Activated CD4-positive, alpha-beta T cell treated with anti-CD3 and anti-CD28 coated beads for 36 hours (primary cell): ENCODE data around the gene ANO9. TPM values are rescaled to one million over a fixed set of nuclear protein-coding genes. Genes with fewer than 3 reads are reported as not detected.
A peak's percentile ranks its signal among the peaks of the same experiment; 100 is the strongest.
"Not testable (repeated sequence)": the region's sequence is repeated elsewhere in the genome, so short reads cannot be mapped to it uniquely, and the experiment has no call there.

Experiments used
- ATAC-seq: fragments of 200-7000 bp; cut with Tn5 transposase; one replicate; pipeline ENCODE4 v1.10.0; 2021; ENCODE audit warnings: mild to moderate bottlenecking, moderate library complexity
- CTCF ChIA-PET: fragments of 350-600 bp; sonication (Branson Sonifier 250); formaldehyde crosslinking; loops from one replicate; lab custom pipeline; 2021; ENCODE audit warnings: antibody characterized with exemption; lab: Charles Lee
- POLR2A ChIA-PET: fragments of 350-600 bp; sonication (Branson Sonifier 250); formaldehyde crosslinking; loops from one replicate; lab custom pipeline; 2021; ENCODE audit warnings: antibody characterized with exemption, inconsistent platforms; lab: Charles Lee
- DNase-seq: peaks from one replicate; pipeline ENCODE4 v3.0.0-alpha.2; 2020
- H3K27ac Mint-ChIP-seq: one replicate; pipeline ENCODE4 v1.8.0; 2021; ENCODE audit warnings: mixed read lengths
- H3K27me3 Mint-ChIP-seq: one replicate; pipeline ENCODE4 v1.8.0; 2021; ENCODE audit warnings: mixed read lengths
- H3K36me3 Mint-ChIP-seq: one replicate; pipeline ENCODE4 v1.8.0; 2021; ENCODE audit warnings: low read depth, mixed read lengths
- H3K4me1 Mint-ChIP-seq: one replicate; pipeline ENCODE4 v1.8.0; 2021; ENCODE audit warnings: mixed read lengths
- H3K4me3 Mint-ChIP-seq: one replicate; pipeline ENCODE4 v1.8.0; 2021; ENCODE audit warnings: mild to moderate bottlenecking, moderate library complexity, mixed read lengths
- H3K9me3 Mint-ChIP-seq: one replicate; pipeline ENCODE4 v1.8.0; 2021; ENCODE audit warnings: low read depth, mixed read lengths
- intact Hi-C, 2 experiments: fragments of 100-400 bp; cut with DNase I in 1 of 2; cut with micrococcal nuclease in 1 of 2; formaldehyde crosslinking; loops; one replicate each; pipeline versions ENCODE4 v1.14.2 to v1.15.1; 2022 to 2024; cut with DNase I, micrococcal nuclease
- total RNA-seq, 2 experiments: library from RNA; stranded (reverse); gene quantifications; one replicate each; pipeline ENCODE4 v1.2.3, GENCODE V29; 2021

The ANO9 gene
- total RNA-seq, 2 experiments from 2014 or later: 31.7 to 38.8 TPM

DNA sequence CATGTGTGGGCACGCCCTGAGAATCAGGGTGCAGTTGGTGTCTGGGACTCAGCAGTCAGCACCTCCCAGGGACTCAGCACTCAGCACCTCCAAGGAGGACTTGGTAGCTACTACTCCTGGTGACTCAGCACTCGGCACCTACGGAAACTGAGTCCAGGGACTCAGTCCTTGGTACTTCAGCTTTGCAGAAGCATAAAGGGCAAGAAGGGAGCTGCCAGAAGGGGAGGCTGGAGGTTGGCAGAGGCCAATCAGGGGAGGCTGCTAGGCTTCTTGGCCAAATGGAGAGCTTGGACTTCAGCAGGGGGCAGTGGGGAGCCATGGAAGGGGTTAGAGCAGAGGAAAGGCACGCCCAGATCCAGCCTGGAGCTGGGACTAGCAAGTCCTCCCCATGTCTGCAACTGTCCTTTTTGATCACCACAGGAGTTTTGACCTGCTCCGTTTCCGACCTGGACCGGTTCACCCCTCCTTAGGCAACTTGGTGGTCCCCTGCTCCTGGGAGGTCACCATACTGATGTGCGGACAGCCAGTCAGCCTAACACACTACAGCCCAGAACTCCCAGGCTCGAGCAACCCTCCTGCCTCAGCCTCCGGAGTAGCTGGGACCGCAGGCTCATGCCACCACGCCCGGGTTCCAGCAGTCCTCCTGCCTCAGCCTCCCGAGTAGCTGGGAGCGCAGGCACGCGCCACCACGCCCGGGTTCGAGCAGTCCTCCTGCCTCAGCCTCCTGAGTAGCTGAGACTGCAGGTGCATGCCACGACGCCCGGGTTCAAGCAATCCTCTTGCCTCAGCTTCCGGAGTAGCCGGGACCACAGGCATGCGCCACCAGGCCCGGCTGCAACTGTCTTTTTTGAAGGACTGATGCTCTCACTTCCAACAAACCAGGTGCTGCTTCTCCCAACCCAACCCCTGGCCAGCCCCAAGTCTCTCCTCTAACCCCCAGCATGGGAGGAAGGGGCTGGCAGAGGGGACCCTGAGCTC, 1.5 kb downstream of the ANO9 start:
- peaks cover 3% of the 10 kb centered on the region for H3K27me3 Mint-ChIP-seq
- no peaks in the 10 kb centered on the region for H3K9me3 Mint-ChIP-seq
- no peak overlapping the region for H3K27ac Mint-ChIP-seq
- ATAC-seq (no peak), DNase-seq (peak; percentile 48)
- ChIA-PET POLR2A (interaction anchor here (0.5 to 0.6 kb wide), 2 partner anchors 76 to 152 kb away, joined by 3 read pairs; partner anchors contain the start of gene PGGHG), CTCF (interaction anchor here (0.5 to 1.4 kb wide), 2 partner anchors 9 to 29 kb away, joined by 3 to 4 read pairs; no protein-coding TSS in a partner anchor)
- no peaks in the 10 kb centered on the region for H3K36me3 Mint-ChIP-seq
- H3K4me3 Mint-ChIP-seq: peak overlapping the region; percentile 66
- peaks cover 13% of the 10 kb centered on the region for H3K4me1 Mint-ChIP-seq
- intact Hi-C loops: no loop called here

DNA sequence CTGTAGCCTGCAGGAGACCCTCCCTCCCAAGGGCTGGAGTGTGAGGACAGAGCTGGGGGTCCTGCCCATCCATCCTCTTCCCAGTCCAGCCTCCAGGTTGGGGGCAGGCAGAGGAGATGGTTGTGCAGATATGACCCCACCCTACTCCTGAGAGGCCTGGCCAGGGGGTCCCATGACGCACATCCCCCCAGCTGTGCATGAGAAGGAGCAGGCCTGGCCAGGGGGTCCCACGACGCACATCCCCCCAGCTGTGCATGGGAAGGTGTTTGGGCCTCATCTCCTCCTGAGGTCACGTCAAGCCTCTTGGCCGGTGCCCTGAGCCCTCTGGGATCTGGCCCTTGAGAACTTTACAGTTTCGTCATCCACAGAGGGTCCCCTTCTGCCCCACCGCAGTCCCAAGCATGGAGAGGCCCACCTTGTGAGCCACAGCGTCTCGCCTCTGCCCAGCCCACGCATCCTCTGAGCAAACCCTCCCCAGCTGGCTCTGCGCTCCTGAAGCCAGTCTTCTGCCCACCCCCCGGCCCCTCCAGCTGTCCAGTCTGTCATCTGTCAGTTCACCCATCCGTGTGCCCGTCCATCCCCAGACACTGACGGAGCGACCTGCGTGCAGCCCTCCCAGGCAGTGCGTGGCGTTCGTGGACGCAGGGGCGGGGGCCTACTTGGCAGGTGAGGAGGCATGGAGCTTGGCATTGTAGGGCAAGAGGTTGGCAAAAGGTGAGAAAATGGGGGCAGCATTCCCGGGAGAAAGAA, 2.3 kb downstream of the ANO9 start:
- CTCF ChIA-PET: interaction anchor here (1.4 kb wide), 1 partner anchor 10 kb away, joined by 4 read pairs; no protein-coding TSS in a partner anchor
- no peak overlapping the region for H3K4me3 Mint-ChIP-seq
- peaks cover 13% of the 10 kb centered on the region for H3K4me1 Mint-ChIP-seq

DNA sequence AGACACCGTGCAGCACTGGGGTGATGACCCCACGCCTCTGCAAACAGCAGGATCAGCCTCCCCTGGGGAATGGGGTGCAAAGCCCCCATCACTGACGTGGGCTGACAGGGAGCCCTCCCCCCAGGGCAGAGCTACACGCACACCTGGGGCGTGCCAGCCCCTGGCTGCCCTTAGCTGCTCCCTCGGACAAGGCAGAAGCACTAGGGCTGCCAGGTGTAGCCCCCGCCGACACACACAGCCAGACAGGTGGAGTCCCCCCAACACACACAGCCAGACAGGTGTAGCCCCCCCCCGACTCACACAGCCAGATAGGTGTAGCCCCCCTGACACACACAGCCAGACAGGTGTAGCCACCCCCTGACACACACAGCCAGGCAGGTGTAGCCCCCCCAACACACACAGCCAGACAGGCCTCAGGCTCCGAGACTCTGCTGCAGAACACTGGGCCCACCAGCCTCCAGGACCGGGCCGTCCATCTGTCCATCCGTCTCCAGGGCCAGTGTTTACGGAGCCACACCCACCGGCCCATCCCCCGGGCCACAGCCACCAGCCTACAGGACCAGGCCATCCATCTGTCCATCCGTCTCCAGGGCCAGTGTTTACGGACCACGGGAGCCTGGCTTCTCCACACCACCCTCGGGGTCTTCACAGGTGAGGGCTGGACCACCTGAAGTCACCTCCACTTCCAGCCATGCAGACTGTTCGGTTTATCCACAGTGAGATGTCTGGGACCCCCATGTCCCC, 3.5 kb downstream of the ANO9 start:
- POLR2A ChIA-PET: no interaction called here
- H3K27me3 Mint-ChIP-seq: no peaks in the 10 kb centered on the region
- intact Hi-C loops: no loop called here
- DNase-seq: no peak
- no peaks in the 10 kb centered on the region for H3K9me3 Mint-ChIP-seq
- H3K36me3 Mint-ChIP-seq: no peaks in the 10 kb centered on the region
- H3K27ac Mint-ChIP-seq: no peak overlapping the region
- peaks cover 13% of the 10 kb centered on the region for H3K4me1 Mint-ChIP-seq
- no peak for ATAC-seq
- H3K4me3 Mint-ChIP-seq: no peak overlapping the region
- CTCF ChIA-PET: no interaction called here

More for the DNA sequence above, 2.3 kb downstream of the ANO9 start:
- ATAC-seq (no peak), DNase-seq (no peak)
- intact Hi-C loops: no loop called here
- POLR2A ChIA-PET: interaction anchor here (0.6 kb wide), 1 partner anchor 75 kb away, joined by 3 read pairs; no protein-coding TSS in a partner anchor
- Mint-ChIP-seq H3K9me3 (no peaks in the 10 kb centered on the region), H3K36me3 (no peaks in the 10 kb centered on the region), H3K27me3 (peaks cover 3% of the 10 kb centered on the region), H3K27ac (no peak overlapping the region)

DNA sequence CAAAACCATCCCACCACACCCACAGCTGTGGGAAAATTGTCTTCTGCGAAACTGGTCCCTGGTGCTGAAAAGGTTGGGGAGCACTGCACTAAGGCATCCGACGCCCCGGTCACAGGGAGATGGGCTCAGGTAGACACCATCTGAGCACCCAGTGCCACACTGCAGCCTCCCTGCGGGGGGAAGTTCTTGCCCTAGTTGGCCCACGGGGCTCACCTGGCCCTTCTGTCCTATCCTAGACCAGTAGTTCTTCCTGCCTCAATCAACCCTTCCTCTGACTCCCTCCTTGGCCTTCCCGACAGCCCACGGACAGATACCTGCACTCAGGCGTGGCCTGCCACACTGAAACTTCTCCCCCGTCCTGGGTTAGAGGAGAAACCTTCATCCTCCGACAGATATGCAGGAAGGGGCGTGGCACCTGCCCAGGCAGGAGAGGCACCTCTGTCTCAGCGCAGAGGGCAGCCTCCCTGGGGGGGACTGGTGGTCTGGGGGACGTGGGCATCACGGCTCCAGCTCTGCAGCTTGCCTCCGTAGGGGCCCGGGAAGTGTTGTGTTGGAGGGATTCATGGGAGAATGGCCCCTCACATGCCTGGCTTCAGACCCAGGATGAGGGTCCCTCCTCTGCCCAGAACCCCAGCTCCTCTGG, 4.5 kb downstream of the ANO9 start:
- ChIA-PET CTCF (no interaction called here), POLR2A (no interaction called here)
- no peak for ATAC-seq
- H3K36me3 Mint-ChIP-seq: no peaks in the 10 kb centered on the region
- no peak overlapping the region for H3K27ac Mint-ChIP-seq
- peaks cover 13% of the 10 kb centered on the region for H3K4me1 Mint-ChIP-seq
- H3K9me3 Mint-ChIP-seq: no peaks in the 10 kb centered on the region
- no peaks in the 10 kb centered on the region for H3K27me3 Mint-ChIP-seq
- no peak overlapping the region for H3K4me3 Mint-ChIP-seq
- DNase-seq: no peak
- intact Hi-C loops: no loop called here

DNA sequence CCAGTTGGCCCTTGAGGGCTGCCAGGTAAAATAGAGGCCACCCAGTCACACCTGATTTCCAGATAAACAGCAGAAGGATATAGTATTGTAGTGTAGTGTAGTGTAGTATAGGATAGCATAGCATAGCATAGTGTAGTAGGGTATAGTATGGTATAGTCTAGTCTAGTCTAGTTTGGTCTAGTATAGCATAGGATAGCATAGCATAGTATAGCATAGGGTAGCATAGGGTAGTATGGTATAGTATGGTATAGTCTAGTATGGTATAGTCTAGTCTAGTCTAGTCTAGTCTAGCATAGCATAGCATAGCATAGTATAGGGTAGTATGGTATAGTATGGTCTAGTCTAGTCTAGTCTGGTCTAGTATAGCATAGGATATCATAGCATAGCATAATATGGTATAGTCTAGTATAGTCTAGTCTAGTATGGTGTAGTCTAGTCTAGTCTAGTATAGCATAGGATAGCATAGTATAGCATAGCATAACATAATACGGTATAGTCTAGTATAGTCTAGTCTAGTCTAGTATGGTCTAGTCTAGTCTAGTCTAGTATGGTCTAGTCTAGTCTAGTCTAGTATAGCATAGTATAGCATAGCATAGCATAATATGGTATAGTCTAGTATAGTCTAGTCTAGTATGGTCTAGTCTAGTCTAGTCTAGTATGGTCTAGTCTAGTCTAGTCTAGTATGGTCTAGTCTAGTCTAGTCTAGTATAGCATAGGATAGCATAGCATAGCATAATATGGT, 6.6 kb downstream of the ANO9 start:
- H3K27ac Mint-ChIP-seq, H3K4me3 Mint-ChIP-seq, H3K36me3 Mint-ChIP-seq, intact Hi-C loops, CTCF ChIA-PET, H3K27me3 Mint-ChIP-seq, POLR2A ChIA-PET, H3K4me1 Mint-ChIP-seq, DNase-seq, H3K9me3 Mint-ChIP-seq: not testable (repeated sequence)
- peak; percentile 13 for ATAC-seq

DNA sequence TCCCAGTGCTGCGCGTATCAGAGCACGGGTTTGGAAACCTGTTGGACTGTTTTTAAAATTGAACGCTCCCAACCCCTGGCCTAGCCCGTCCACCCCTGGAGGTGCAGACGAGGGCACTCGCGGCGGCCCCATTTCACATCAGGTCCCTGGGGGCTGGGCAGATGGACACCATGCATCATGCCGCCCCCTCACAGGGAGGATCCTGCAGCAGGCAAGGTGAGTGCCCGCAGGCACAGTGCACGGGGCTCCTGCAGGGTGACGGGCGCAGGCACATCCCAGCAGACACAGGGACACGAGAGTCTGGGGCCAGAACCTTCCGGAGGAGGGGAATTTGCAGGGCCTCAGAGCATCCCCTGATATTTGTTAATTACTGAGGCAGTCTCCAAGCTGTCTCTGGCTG, 7.3 kb downstream of the ANO9 start:
- Mint-ChIP-seq H3K4me1 (no peaks in the 10 kb centered on the region), H3K27ac (no peak overlapping the region), H3K27me3 (no peaks in the 10 kb centered on the region), H3K36me3 (no peaks in the 10 kb centered on the region), H3K4me3 (no peak overlapping the region), H3K9me3 (no peaks in the 10 kb centered on the region)
- ChIA-PET CTCF (no interaction called here), POLR2A (no interaction called here)
- ATAC-seq (no peak), DNase-seq (no peak)
- intact Hi-C loops: no loop called here

DNA sequence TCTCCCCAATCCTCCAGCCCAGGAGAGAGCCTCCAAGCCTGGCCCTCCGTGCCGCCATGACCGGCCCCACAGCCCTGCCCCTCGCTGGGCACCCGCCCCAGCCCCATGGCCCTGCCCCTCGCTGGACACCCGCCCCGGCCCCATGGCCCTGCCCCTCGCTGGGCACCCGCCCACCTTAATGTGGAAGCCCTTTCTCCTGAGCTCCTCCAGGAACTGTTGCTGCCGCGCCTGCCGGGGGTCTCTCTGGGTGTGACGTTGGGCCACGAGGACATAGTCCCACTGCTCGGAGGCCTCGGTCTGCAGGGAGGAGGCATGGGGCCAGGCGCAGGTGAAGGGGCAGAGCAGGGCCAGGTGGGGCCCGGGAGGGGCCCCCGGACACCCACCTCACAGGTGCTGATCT, 8.2 kb downstream of the ANO9 start:
- peaks cover 3% of the 10 kb centered on the region for H3K36me3 Mint-ChIP-seq
- CTCF ChIA-PET: no interaction called here
- H3K4me1 Mint-ChIP-seq: no peaks in the 10 kb centered on the region
- POLR2A ChIA-PET: no interaction called here
- ATAC-seq: no peak
- H3K4me3 Mint-ChIP-seq: no peak overlapping the region
- H3K9me3 Mint-ChIP-seq: no peaks in the 10 kb centered on the region
- DNase-seq: no peak
- no peak overlapping the region for H3K27ac Mint-ChIP-seq
- intact Hi-C loops: no loop called here
- no peaks in the 10 kb centered on the region for H3K27me3 Mint-ChIP-seq

DNA sequence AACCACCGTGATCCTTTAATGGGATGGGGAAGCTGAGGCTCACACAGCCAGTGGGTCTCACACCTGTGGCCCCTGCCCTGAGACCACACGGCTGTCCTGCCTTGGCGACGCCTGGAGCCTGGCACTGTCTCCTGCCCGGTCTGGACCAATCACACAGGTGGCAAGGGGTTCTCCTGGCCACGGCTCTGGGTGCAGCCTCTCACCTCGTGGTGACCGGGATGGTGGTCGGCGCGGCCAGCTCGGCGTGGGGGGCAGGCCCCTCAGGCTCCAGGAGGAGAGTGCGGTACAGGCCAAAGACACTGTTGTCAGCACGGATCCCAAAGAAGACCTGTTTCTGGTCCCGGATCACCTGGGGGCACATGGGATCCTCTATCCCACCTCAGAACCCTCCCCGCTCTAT, 8.7 kb downstream of the ANO9 start:
- no peak for DNase-seq
- ATAC-seq: no peak
- Mint-ChIP-seq H3K9me3 (no peaks in the 10 kb centered on the region), H3K27me3 (no peaks in the 10 kb centered on the region), H3K27ac (no peak overlapping the region), H3K36me3 (peaks cover 3% of the 10 kb centered on the region), H3K4me3 (no peak overlapping the region), H3K4me1 (no peaks in the 10 kb centered on the region)
- ChIA-PET POLR2A (no interaction called here), CTCF (no interaction called here)
- intact Hi-C loops: no loop called here

DNA sequence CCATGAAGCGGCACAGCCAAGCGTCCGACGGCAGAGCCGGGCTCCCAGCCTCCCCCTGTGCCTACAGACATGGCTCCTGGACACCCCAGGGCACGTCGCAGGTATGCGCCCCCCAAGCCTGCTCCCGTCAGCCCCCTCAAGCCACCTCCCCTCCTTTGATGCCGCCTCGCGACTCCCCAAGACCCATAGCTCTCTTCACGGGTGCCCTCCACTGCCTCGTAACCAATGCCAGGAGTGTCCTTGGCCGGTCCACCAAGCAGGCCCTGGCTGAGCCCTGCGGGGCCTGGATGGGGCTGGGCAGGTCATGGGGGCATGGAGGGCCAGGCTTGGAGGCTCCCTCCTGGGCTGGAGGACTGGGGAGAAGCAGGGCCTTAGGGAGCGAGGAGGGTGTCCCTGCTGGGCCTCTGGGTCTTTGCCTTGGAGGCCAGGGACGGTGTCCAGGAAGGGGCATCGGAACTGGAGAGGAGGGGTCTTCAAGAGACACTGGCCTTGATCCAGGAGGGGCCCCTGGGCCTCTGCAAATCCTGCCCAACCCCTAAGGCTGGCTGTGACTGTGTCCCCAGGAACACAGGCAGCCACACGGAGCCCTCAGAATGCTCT, 9.2 kb downstream of the ANO9 start:
- POLR2A ChIA-PET: no interaction called here
- Mint-ChIP-seq H3K36me3 (peaks cover 3% of the 10 kb centered on the region), H3K27ac (no peak overlapping the region)

DNA sequence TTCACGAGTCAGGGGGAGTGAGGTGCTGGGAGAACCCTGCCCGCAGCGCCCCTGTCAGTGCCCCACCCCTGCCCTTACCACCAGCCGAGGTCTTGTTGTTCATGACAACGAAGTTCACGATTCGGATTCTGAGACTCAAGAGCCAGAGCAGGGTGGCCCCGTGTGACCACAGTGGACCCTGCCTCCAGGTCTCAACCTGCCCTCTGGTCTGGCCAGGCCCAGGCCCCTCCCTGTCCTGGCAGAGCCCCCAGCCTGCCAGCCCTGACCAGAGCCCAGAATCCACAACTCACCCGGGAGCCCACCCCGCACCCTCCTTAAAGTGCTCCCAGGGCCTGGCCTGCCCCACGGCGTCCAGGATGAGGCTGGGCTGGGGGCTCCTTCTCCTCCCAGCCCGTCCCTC, 9.9 kb downstream of the ANO9 start:
- ChIA-PET CTCF (no interaction called here), POLR2A (no interaction called here)
- Mint-ChIP-seq H3K27ac (no peak overlapping the region), H3K36me3 (peaks cover 3% of the 10 kb centered on the region), H3K4me1 (no peaks in the 10 kb centered on the region), H3K4me3 (no peak overlapping the region), H3K27me3 (no peaks in the 10 kb centered on the region), H3K9me3 (no peaks in the 10 kb centered on the region)
- DNase-seq (no peak), ATAC-seq (no peak)
- intact Hi-C loops: no loop called here

More for the DNA sequence above, 9.2 kb downstream of the ANO9 start:
- Mint-ChIP-seq H3K9me3 (no peaks in the 10 kb centered on the region), H3K4me3 (no peak overlapping the region), H3K27me3 (no peaks in the 10 kb centered on the region), H3K4me1 (no peaks in the 10 kb centered on the region)
- ATAC-seq (no peak), DNase-seq (no peak)
- intact Hi-C loops: no loop called here
- CTCF ChIA-PET: no interaction called here
